Measurements from ENCODE around the gene AFG3L2.
A peak's percentile ranks its signal among the peaks of the same experiment; 100 is the strongest.

Gene AFG3L2

DNA sequence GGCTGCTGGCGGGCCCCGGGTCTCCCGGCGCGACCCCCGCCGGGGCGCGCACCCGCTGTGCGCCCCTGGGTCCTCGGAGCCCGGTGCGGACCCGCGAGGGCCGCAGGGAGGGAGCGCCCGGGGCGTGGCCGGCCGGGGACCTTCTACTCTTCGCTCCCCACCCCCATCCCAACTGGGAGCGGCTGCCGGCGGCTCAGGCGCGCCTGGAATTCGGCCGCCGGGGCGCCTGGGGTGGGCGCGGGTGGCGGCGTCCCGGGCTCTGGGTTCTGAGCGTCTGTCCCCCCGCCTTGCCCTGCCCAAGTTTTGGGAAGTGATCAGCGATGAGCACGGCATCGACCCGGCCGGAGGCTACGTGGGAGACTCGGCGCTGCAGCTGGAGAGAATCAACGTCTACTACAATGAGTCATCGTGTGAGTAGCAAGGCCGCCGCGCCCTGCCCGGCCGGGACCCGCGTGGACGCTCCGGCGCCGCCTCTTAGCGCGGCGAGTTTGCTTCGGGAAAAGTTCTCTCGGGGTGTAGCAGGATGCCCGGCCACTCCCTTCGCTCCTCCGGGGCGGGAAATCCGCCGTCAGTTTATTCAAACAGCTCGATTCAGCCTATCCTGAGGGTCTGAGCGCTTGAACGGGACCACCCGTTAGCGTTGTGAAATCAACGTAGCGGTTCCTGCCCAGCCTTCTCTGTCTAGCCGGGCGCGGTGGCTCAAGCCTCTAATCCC lies 68.5 kb downstream of the AFG3L2 start:
- no peak for TF ChIP-seq EZH2 (IDR thresholded peaks at IDR 0.05; ENCODE audit: borderline replicate concordance, low read length)
- TF ChIP-seq, protein P1, sequence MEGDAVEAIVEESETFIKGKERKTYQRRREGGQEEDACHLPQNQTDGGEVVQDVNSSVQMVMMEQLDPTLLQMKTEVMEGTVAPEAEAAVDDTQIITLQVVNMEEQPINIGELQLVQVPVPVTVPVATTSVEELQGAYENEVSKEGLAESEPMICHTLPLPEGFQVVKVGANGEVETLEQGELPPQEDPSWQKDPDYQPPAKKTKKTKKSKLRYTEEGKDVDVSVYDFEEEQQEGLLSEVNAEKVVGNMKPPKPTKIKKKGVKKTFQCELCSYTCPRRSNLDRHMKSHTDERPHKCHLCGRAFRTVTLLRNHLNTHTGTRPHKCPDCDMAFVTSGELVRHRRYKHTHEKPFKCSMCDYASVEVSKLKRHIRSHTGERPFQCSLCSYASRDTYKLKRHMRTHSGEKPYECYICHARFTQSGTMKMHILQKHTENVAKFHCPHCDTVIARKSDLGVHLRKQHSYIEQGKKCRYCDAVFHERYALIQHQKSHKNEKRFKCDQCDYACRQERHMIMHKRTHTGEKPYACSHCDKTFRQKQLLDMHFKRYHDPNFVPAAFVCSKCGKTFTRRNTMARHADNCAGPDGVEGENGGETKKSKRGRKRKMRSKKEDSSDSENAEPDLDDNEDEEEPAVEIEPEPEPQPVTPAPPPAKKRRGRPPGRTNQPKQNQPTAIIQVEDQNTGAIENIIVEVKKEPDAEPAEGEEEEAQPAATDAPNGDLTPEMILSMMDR (IDR thresholded peaks at IDR 0.05; ENCODE audit: low read length) = no peak
- no peaks in the 10 kb centered on the region for H3F3A ChIP-seq (ENCODE audit: insufficient read depth, low read length)
- H3K4me3 ChIP-seq (ENCODE audit: low read depth, low read length, poor library complexity, severe bottlenecking) = no peak overlapping the region
- H3K27me3 ChIP-seq (ENCODE audit: insufficient read depth, low read length) = peaks cover 23% of the 10 kb centered on the region; the same call in 1 of the 2 replicates
- no peaks in the 10 kb centered on the region for H3K9me2 ChIP-seq (ENCODE audit: low read depth, low read length)
- H3K9me3 ChIP-seq (ENCODE audit: low read length) = peaks cover 11% of the 10 kb centered on the region
- H3K4me1 ChIP-seq (ENCODE audit: insufficient read depth, low read length, severe bottlenecking) = no peaks in the 10 kb centered on the region
- H3K36me3 ChIP-seq (ENCODE audit: insufficient read depth, low read length) = no peaks in the 10 kb centered on the region; the same call in 1 of the 2 replicates
- H3K79me2 ChIP-seq (ENCODE audit: insufficient read depth, low read length) = no peaks in the 10 kb centered on the region
- H2AFZ ChIP-seq (ENCODE audit: low read length) = no peak overlapping the region
- H4K20me1 ChIP-seq (ENCODE audit: insufficient read depth, low read length) = no peaks in the 10 kb centered on the region
- no peak overlapping the region for H3K9ac ChIP-seq (ENCODE audit: low read length)
- no peak overlapping the region for H3K27ac ChIP-seq (ENCODE audit: low read depth, low read length, poor library complexity, severe bottlenecking)
- peak overlapping the region; percentile 25; the same call in 1 of the 2 replicates for H3K4me2 ChIP-seq (ENCODE audit: low read length)

DNA sequence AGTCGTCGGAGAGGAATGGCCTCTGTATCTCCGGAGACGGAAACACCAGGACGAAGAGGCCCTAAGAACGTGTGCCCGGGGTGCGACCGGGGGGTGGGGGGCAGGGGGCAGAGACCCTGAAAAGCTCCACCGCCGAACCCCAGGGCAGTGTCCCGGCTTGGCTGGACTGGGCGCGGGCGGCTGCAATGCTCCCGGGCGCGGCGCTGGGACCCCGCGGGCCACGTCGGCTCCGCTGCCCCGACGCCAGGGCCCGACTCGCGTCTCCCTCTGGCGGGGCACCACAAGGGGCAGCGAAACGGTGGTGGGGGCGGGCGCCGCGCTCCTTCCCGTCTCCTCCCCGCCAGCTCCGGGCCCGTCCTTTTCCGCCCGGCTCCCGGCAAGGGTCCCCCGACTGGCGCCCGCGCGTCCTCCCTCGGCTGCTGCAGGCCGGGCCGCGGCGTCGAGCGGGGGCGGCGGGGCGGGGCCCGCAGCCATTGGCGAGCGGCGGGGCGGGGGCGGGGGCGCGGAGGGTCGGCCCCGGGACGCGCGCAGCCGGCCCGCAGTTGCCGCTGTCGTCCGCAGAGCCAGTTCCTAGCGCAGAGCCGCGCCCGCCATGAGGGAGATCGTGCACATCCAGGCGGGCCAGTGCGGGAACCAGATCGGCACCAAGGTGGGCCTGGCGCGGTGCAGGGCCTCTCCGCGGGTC lies 69.2 kb downstream of the AFG3L2 start, which contains the start of gene TUBB6:
TSS of gene TUBB6 (plus strand) at position 541 of the 685 bp plus-strand sequence. CDS start at position 593, 52 bp downstream.
- Histone ChIP-seq H3K4me2 (ENCODE audit: low read length) (peak within 1 kb of the TSS; percentile 25), H3K9ac (ENCODE audit: low read length) (no peak within 1 kb of the TSS), H2AFZ (ENCODE audit: low read length) (no peak within 1 kb of the TSS), H3K36me3 (ENCODE audit: insufficient read depth, low read length) (no peaks in the 10 kb centered on the region; the same call in 1 of the 2 replicates), H4K20me1 (ENCODE audit: insufficient read depth, low read length) (no peaks in the 10 kb centered on the region), H3K4me1 (ENCODE audit: insufficient read depth, low read length, severe bottlenecking) (no peaks in the 10 kb centered on the region), H3K9me2 (ENCODE audit: low read depth, low read length) (no peaks in the 10 kb centered on the region), H3K79me2 (ENCODE audit: insufficient read depth, low read length) (no peaks in the 10 kb centered on the region), H3K4me3 (ENCODE audit: low read depth, low read length, poor library complexity, severe bottlenecking) (no peak within 1 kb of the TSS), H3K27ac (ENCODE audit: low read depth, low read length, poor library complexity, severe bottlenecking) (no peak within 1 kb of the TSS), H3F3A (ENCODE audit: insufficient read depth, low read length) (no peaks in the 10 kb centered on the region), H3K9me3 (ENCODE audit: low read length) (peaks cover 11% of the 10 kb centered on the region), H3K27me3 (ENCODE audit: insufficient read depth, low read length) (peaks cover 17% of the 10 kb centered on the region; the same call in 1 of the 2 replicates)
- TF ChIP-seq EZH2 (IDR thresholded peaks at IDR 0.05; ENCODE audit: borderline replicate concordance, low read length) = no peak
- TF ChIP-seq, protein P1 (IDR thresholded peaks at IDR 0.05; ENCODE audit: low read length) = no peak

DNA sequence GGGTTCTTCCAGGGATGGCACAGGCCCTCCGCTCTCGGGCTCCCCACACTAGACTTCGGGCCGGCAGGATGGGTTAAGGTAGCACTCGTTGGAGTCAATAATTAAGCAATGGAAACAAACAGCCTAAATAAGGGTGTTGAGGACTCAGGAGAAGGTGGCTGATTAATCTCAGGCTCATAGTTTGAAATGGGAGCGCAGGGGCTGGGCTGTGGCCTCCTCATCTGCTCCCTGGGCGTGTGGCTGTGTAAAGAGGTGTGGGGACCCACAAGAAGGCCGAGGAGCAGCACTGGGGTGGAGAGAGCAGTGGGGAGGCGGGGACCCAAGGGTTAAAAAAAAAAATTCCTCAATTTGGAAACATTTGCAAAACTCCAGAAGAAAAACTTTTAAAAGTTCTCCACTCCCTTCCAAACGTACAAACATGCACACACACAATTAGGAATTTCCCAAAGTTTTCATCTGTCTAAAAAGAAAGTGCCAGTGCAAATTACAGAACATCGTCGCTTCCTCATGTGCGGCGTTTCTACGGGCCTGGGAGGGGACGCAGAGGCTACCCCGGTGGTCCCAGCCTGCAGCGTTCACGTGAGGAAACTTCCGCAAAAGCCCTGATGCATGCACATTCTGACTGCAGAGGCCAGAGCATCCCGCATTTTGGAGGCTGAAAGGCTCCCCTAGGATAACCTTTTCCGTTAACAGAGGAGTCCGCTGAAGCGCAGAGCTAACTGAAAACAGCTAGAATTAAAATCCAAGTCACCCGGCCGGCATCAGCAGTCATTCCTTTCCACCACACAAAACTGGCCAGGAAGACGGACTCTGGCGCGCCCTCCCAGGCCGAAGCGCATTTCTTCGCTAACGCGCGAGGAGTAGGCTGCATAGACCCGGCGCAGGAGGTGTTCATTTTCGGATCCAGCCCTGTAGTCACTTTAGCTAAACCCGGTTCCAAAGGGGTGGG lies 70.0 kb downstream of the AFG3L2 start:
- Histone ChIP-seq H3K36me3 (ENCODE audit: insufficient read depth, low read length) (no peaks in the 10 kb centered on the region; the same call in 1 of the 2 replicates), H3K27ac (ENCODE audit: low read depth, low read length, poor library complexity, severe bottlenecking) (no peak overlapping the region), H3K4me3 (ENCODE audit: low read depth, low read length, poor library complexity, severe bottlenecking) (no peak overlapping the region), H3K9me2 (ENCODE audit: low read depth, low read length) (no peaks in the 10 kb centered on the region), H3K9ac (ENCODE audit: low read length) (no peak overlapping the region), H3K9me3 (ENCODE audit: low read length) (peaks cover 6% of the 10 kb centered on the region), H3K27me3 (ENCODE audit: insufficient read depth, low read length) (peaks cover 17% of the 10 kb centered on the region; the same call in 1 of the 2 replicates), H3K79me2 (ENCODE audit: insufficient read depth, low read length) (no peaks in the 10 kb centered on the region), H3K4me1 (ENCODE audit: insufficient read depth, low read length, severe bottlenecking) (no peaks in the 10 kb centered on the region), H3K4me2 (ENCODE audit: low read length) (peak overlapping the region; percentile 16), H4K20me1 (ENCODE audit: insufficient read depth, low read length) (no peaks in the 10 kb centered on the region), H2AFZ (ENCODE audit: low read length) (no peak overlapping the region), H3F3A (ENCODE audit: insufficient read depth, low read length) (no peaks in the 10 kb centered on the region)
- TF ChIP-seq EZH2 (IDR thresholded peaks at IDR 0.05; ENCODE audit: borderline replicate concordance, low read length) = no peak
- TF ChIP-seq, protein P1 (IDR thresholded peaks at IDR 0.05; ENCODE audit: low read length) = no peak

Measured in OCI-LY1 (cell line).